Ovary (tissue), 9 donors: ENCODE data around the gene SCAF4. TPM values are rescaled to one million over a fixed set of nuclear protein-coding genes. Genes with fewer than 3 reads are reported as not detected.
"Not testable (repeated sequence)": the region's sequence is repeated elsewhere in the genome, so short reads cannot be mapped to it uniquely, and the experiment has no call there.

ENCODE experiments used
- DNase-seq, 5 donors: peaks; one replicate each; pipeline ENCODE4 v3.0.0-alpha.2; 2019 to 2020
- H3K27ac ChIP-seq, 2 donors: fragments of 200-600 bp; one replicate each; pipeline versions ENCODE4 v1.5.1 to v1.8.0; 2019 to 2022
- H3K27me3 ChIP-seq: fragments of 200-600 bp; one replicate; pipeline ENCODE4 v1.8.0; 2022
- H3K36me3 ChIP-seq: fragments of 200-600 bp; sonication (generic); one replicate; pipeline ENCODE4 v1.5.1; 2019
- H3K4me1 ChIP-seq: one replicate; pipeline ENCODE4 v1.8.1; 2013; ENCODE audit warnings: mild to moderate bottlenecking, moderate library complexity; ENCODE audit not compliant: insufficient read depth
- H3K4me3 ChIP-seq: fragments of 200-600 bp; sonication (generic); one replicate; pipeline ENCODE4 v1.5.1; 2017
- H3K9me3 ChIP-seq, 2 donors: fragments of 200-600 bp in 1 of 2; sonication (generic) in 1 of 2; one replicate each; pipeline versions ENCODE4 v1.5.1 to v1.8.1; 2013 to 2019; ENCODE audit warnings: mild to moderate bottlenecking in 1 of 2, moderate library complexity in 1 of 2
- EP300 ChIP-seq: sonication (generic); formaldehyde crosslinking; IDR thresholded peaks from one replicate; pipeline ENCODE4 v1.6.1; 2017; ENCODE audit warnings: antibody characterized with exemption
- POLR2A ChIP-seq: fragments of 450-650 bp; IDR thresholded peaks from one replicate; pipeline ENCODE4 v1.6.1; 2017; ENCODE audit warnings: antibody characterized with exemption, mild to moderate bottlenecking, moderate library complexity
- WGBS, 3 donors: extraction: QIAGEN DNeasy Blood & Tissue Kit in 1 of 3; methylation state at CpG; one replicate each; pipeline versions ENCODE4 v1.1.5 to v1.1.7; 2013 to 2017; 5-methylcytosine and 5-hydroxymethylcytosine counted together
- intact Hi-C, 4 donors: fragments of 100-400 bp; cut with DNase I; formaldehyde crosslinking; loops; one replicate each; pipeline versions ENCODE4 v1.11.0 to v1.15.1; 2022 to 2023
- polyA plus RNA-seq, 2 donors: library from polyadenylated mRNA; stranded (reverse); fragments of 200-250 nt in 1 of 2; fragments of 350-450 nt in 1 of 2; fragmentation: Illumina TruSeq in 1 of 2; extraction: RNeasy Lipid Tissue Mini Kit (QIAGEN cat#74804) in 1 of 2; gene quantifications; one replicate each; pipeline ENCODE4 v1.2.3, GENCODE V29; 2013 to 2014
- total RNA-seq, 7 donors: library from RNA; depleted of rRNA in 2 of 7; stranded (reverse); fragments of >200 nt in 2 of 7; fragmentation: NEBNext Ultra II Directional in 3 of 7; extraction: Animal tissue kit (Norgen Biotek cat#: 25700) in 3 of 7; gene quantifications; one replicate each; pipeline versions ENCODE4 v1.1.0 to v1.2.4, GENCODE V29; 2016 to 2023
- TF ChIP-seq, protein P1 (sequence below), 3 donors: fragments of 450-650 bp in 2 of 3; fragments of 200-600 bp in 1 of 3; IDR thresholded peaks; one replicate each; pipeline versions ENCODE4 v1.5.1 to v1.8.0; 2016 to 2022; ENCODE audit warnings: antibody characterized with exemption in 3 of 3, mild to moderate bottlenecking in 1 of 3
- donor health status: DM: no; HTN: no; CAD: no; lungs with moderate emphysema.
- donor health status: DM: no; HTN: no; CAD: no.
- donor health status: Bipolar disorder and iron deficiency.
- donor health status: DM: yes; HTN: yes; CAD: no.
- donor health status: DM: no; HTN: no; CAD: no.
- donor health status: DM: yes; HTN: yes; CAD: no.

Gene SCAF4
- total and polyA plus RNA-seq, 9 donors, result 12.2 to 41.7 (median 28.4) TPM

DNA sequence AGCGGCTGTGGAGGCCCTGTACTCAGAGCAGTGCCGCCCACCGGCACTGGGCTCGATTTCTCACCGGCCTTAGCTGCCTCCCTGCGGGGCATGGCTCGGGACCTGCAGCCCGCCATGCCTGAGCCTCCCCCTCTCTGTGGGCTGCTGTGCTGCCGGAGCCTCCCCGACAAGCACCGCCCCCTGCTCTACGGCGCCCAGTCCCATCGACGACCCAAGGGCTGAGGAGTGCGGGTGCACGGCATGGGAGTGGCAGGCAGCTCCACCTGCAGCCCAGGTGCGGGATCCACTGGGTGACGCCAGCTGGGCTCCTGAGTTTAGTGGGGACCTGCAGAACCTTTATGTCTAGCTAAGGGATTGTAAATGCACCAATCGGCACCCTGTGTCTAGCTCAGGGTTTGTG, 77.6 kb downstream of the SCAF4 start:
- 95 to 96% (median 96%) methylated on average over 12 to 20 of the region's 20 CpGs for WGBS, 3 donors
- Histone ChIP-seq H3K27me3 (no peaks in the 10 kb centered on the region), H3K36me3 (no peaks in the 10 kb centered on the region), H3K4me1 (peaks cover 4% of the 10 kb centered on the region), H3K4me3 (no peak overlapping the region), H3K9me3 (no peaks in the 10 kb centered on the region), H3K27ac (no peak overlapping the region)
- intact Hi-C loops, result no loop called here
- TF ChIP-seq EP300, result no peak
- TF ChIP-seq POLR2A, result no peak
- DNase-seq, result no peak

DNA sequence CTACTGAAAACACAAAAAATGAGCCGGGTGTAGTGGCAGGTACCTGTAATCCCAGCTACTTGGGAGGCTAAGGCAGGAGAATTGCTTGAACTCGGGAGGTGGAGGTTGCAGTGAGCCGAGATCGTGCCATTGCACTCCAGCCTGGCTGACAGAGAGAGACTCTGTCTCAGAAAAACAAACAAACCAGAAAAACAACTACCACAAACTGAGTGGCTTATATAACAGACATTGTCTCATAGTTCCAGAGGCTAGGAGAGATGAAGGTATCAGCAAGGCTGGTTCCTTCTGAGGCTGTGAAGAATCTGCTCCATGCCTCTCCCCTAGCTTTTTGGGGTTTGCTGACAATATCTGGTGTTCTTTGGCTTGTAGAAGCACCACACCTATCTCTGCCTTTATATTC, 80.4 kb downstream of the SCAF4 start:
- DNase-seq, intact Hi-C loops, H3K36me3 ChIP-seq, H3K4me1 ChIP-seq, H3K4me3 ChIP-seq, H3K27ac ChIP-seq, H3K27me3 ChIP-seq, H3K9me3 ChIP-seq: not testable (repeated sequence)
- 77 to 92% (median 91%) methylated on average over 4 of the region's 4 CpGs for WGBS, 3 donors

DNA sequence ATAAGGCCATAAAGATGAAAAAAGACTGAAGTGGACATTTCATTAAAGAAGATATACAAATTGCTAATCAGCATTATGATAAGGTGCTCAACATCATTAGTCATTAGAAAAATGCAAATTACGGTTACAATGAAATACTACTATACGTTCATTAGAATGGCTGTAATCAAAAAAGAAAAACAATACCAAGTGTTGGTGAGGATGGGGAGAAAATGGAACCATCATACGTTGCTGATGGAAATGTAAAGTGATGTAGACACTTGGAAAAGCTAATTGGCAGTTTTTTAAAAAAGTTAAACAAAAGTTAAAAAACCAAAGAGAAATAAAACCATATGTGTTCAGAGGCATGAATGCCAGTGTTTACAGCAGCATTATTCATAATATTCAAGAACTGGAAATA, 81.0 kb downstream of the SCAF4 start:
- TF ChIP-seq POLR2A (no peak), EP300 (no peak)
- TF ChIP-seq, protein P1, sequence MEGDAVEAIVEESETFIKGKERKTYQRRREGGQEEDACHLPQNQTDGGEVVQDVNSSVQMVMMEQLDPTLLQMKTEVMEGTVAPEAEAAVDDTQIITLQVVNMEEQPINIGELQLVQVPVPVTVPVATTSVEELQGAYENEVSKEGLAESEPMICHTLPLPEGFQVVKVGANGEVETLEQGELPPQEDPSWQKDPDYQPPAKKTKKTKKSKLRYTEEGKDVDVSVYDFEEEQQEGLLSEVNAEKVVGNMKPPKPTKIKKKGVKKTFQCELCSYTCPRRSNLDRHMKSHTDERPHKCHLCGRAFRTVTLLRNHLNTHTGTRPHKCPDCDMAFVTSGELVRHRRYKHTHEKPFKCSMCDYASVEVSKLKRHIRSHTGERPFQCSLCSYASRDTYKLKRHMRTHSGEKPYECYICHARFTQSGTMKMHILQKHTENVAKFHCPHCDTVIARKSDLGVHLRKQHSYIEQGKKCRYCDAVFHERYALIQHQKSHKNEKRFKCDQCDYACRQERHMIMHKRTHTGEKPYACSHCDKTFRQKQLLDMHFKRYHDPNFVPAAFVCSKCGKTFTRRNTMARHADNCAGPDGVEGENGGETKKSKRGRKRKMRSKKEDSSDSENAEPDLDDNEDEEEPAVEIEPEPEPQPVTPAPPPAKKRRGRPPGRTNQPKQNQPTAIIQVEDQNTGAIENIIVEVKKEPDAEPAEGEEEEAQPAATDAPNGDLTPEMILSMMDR (IDR thresholded peaks at IDR 0.05), result no peak
- Histone ChIP-seq H3K27me3 (no peaks in the 10 kb centered on the region), H3K36me3 (no peaks in the 10 kb centered on the region), H3K27ac (no peak overlapping the region), H3K9me3 (no peaks in the 10 kb centered on the region), H3K4me1 (no peaks in the 10 kb centered on the region), H3K4me3 (no peak overlapping the region)
- intact Hi-C loops, result no loop called here
- DNase-seq, result no peak
- 92 to 94% (median 92%) methylated on average over 3 of the region's 3 CpGs for WGBS, 3 donors

DNA sequence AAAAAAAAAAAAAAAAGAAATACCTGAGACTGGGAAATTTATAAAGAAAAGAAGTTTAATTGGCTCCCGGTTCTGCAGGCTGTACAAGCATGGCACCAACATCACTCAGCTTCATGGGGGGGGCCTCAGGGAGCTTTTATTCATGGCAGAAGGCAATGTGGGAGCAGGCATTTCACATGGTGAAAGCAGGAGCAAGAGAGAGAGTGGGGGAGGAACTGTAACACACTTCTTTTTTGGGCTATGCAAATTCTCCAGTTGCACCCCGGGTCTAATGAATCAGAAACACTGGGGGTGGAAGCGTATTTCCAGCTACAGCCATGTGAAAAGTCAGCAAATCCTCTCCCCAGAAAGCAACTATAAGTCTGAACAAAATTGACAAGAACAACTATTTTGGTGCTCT, 84.3 kb downstream of the SCAF4 start:
- Histone ChIP-seq H3K9me3 (no peaks in the 10 kb centered on the region), H3K27me3 (no peaks in the 10 kb centered on the region), H3K4me3 (no peak overlapping the region), H3K36me3 (no peaks in the 10 kb centered on the region), H3K4me1 (no peaks in the 10 kb centered on the region), H3K27ac (no peak overlapping the region)
- intact Hi-C loops, result no loop called here
- 86 to 95% (median 91%) methylated on average over 3 of the region's 3 CpGs for WGBS, 3 donors
- DNase-seq, result no peak
- TF ChIP-seq, protein P1 (IDR thresholded peaks at IDR 0.05), result no peak
- TF ChIP-seq EP300 (no peak), POLR2A (no peak)

DNA sequence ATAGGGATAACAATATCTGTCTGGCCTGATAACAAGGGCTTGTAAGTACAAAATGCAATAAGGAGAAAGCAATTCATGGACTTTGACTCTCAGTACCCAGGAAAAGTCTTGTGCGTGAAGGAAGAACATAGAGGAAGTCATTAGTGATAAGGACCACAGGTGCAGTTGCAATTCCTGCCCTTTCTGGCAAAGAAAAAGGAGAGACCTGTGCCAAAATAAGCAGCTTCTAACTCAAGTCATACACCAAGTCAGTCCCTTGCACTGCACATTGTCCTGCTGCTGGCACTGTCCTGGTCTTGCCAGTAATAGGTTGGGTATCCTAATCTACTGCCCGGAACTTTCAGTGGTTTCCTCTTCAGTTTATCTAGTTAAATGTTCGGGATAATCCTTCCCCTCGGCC, 87.3 kb downstream of the SCAF4 start:
- no peaks in the 10 kb centered on the region for H3K4me1 ChIP-seq
- no peak for DNase-seq
- no peak overlapping the region for H3K4me3 ChIP-seq
- H3K9me3 ChIP-seq, result no peaks in the 10 kb centered on the region
- H3K36me3 ChIP-seq, result no peaks in the 10 kb centered on the region
- WGBS, 3 donors, result 58 to 82% (median 63%) methylated on average over 4 of the region's 4 CpGs
- H3K27ac ChIP-seq, result no peak overlapping the region
- intact Hi-C loops, result no loop called here
- no peaks in the 10 kb centered on the region for H3K27me3 ChIP-seq
- no peak for TF ChIP-seq EP300
- TF ChIP-seq POLR2A, result no peak
- TF ChIP-seq, protein P1 (IDR thresholded peaks at IDR 0.05), result no peak
